Measurements from ENCODE around the gene GRIN3A. TPM values are rescaled to one million over a fixed set of nuclear protein-coding genes. Genes with fewer than 3 reads are reported as not detected.

Gene GRIN3A
- total RNA-seq, 4 donors from 2014 or later, result 0.21 TPM; not detected in 3

GRCh38 chr9:101636247-101636646 is 102.2 kb downstream of the GRIN3A start:
- TF ChIP-seq CTCF (IDR thresholded peaks at IDR 0.05), result no peak
- no peak for TF ChIP-seq EP300 (IDR thresholded peaks at IDR 0.05)
- TF ChIP-seq POLR2AphosphoS5 (IDR thresholded peaks at IDR 0.05), result no peak
- TF ChIP-seq POLR2A (IDR thresholded peaks at IDR 0.05), result no peak
- no peaks in the 10 kb centered on the region for H3K36me3 ChIP-seq
- H3K9me3 ChIP-seq, result no peaks in the 10 kb centered on the region
- WGBS, result 83% methylated on average over 3 of the region's 3 CpGs
- no peak overlapping the region for H3K27ac ChIP-seq
- no peaks in the 10 kb centered on the region for H3K27me3 ChIP-seq
- H3K4me1 ChIP-seq, result no peaks in the 10 kb centered on the region
- H3K4me3 ChIP-seq, result no peak overlapping the region
- no peak for DNase-seq (ENCODE audit: low spot score in 2 of 2)

- WGBS, result 89% methylated on average over 1 of the region's 1 CpG
- H3K27me3 ChIP-seq, result no peaks in the 10 kb centered on the region
Measured at GRCh38 chr9:101635473-101635872, 103.0 kb downstream of the GRIN3A start.

GRCh38 chr9:101634741-101635409 is 103.6 kb downstream of the GRIN3A start:
- Histone ChIP-seq H3K4me1 (no peaks in the 10 kb centered on the region), H3K9me3 (no peaks in the 10 kb centered on the region), H3K4me3 (no peak overlapping the region), H3K36me3 (no peaks in the 10 kb centered on the region), H3K27me3 (no peaks in the 10 kb centered on the region), H3K27ac (no peak overlapping the region)
- no peak for DNase-seq (ENCODE audit: low spot score in 2 of 2)
- TF ChIP-seq POLR2AphosphoS5 (IDR thresholded peaks at IDR 0.05), result no peak
- WGBS, result 61% methylated on average over 4 of the region's 4 CpGs

More at GRCh38 chr9:101635473-101635872, 103.0 kb downstream of the GRIN3A start:
- no peaks in the 10 kb centered on the region for H3K9me3 ChIP-seq
- no peak for DNase-seq (ENCODE audit: low spot score in 2 of 2)
- no peaks in the 10 kb centered on the region for H3K4me1 ChIP-seq
- no peak overlapping the region for H3K27ac ChIP-seq
- H3K36me3 ChIP-seq, result no peaks in the 10 kb centered on the region
- no peak overlapping the region for H3K4me3 ChIP-seq
- no peak for TF ChIP-seq POLR2A (IDR thresholded peaks at IDR 0.05)
- TF ChIP-seq CTCF (IDR thresholded peaks at IDR 0.05), result no peak
- no peak for TF ChIP-seq POLR2AphosphoS5 (IDR thresholded peaks at IDR 0.05)
- no peak for TF ChIP-seq EP300 (IDR thresholded peaks at IDR 0.05)

GRCh38 chr9:101632611-101633010 is 105.8 kb downstream of the GRIN3A start:
- H3K27me3 ChIP-seq, result no peaks in the 10 kb centered on the region
- H3K4me1 ChIP-seq, result no peaks in the 10 kb centered on the region
- WGBS, result 82% methylated on average over 1 of the region's 1 CpG
- TF ChIP-seq POLR2AphosphoS5 (IDR thresholded peaks at IDR 0.05), result no peak
- no peak for TF ChIP-seq EP300 (IDR thresholded peaks at IDR 0.05)
- no peak for TF ChIP-seq POLR2A (IDR thresholded peaks at IDR 0.05)
- TF ChIP-seq CTCF (IDR thresholded peaks at IDR 0.05), result no peak
- no peaks in the 10 kb centered on the region for H3K9me3 ChIP-seq
- H3K27ac ChIP-seq, result no peak overlapping the region
- DNase-seq (ENCODE audit: low spot score in 2 of 2), result no peak
- H3K4me3 ChIP-seq, result no peak overlapping the region
- no peaks in the 10 kb centered on the region for H3K36me3 ChIP-seq

GRCh38 chr9:101631892-101632291 is 106.6 kb downstream of the GRIN3A start:
- H3K36me3 ChIP-seq, result no peaks in the 10 kb centered on the region
- H3K27me3 ChIP-seq, result no peaks in the 10 kb centered on the region
- no peak overlapping the region for H3K27ac ChIP-seq
- H3K4me1 ChIP-seq, result no peaks in the 10 kb centered on the region
- H3K9me3 ChIP-seq, result no peaks in the 10 kb centered on the region
- DNase-seq (ENCODE audit: low spot score in 2 of 2), result no peak
- 54% methylated on average over 2 of the region's 2 CpGs for WGBS
- TF ChIP-seq POLR2AphosphoS5 (IDR thresholded peaks at IDR 0.05) (no peak), EP300 (IDR thresholded peaks at IDR 0.05) (no peak), CTCF (IDR thresholded peaks at IDR 0.05) (no peak), POLR2A (IDR thresholded peaks at IDR 0.05) (no peak)
- H3K4me3 ChIP-seq, result no peak overlapping the region

GRCh38 chr9:101629636-101630035 is 108.8 kb downstream of the GRIN3A start:
- H3K4me3 ChIP-seq, result no peak overlapping the region
- TF ChIP-seq POLR2A (IDR thresholded peaks at IDR 0.05) (no peak), CTCF (IDR thresholded peaks at IDR 0.05) (no peak), POLR2AphosphoS5 (IDR thresholded peaks at IDR 0.05) (no peak)
- H3K27me3 ChIP-seq, result no peaks in the 10 kb centered on the region
- H3K9me3 ChIP-seq, result no peaks in the 10 kb centered on the region
- H3K27ac ChIP-seq, result no peak overlapping the region
- WGBS, result 63% methylated on average over 5 of the region's 5 CpGs
- no peaks in the 10 kb centered on the region for H3K4me1 ChIP-seq
- no peaks in the 10 kb centered on the region for H3K36me3 ChIP-seq
- no peak for DNase-seq (ENCODE audit: low spot score in 2 of 2)
